K562 (cell line): ENCODE data around the gene GFOD1. TPM values are rescaled to one million over a fixed set of nuclear protein-coding genes. Genes with fewer than 3 reads are reported as not detected.

Source experiments
- CC2D1A ChIP-seq: fragments of 450-650 bp; IDR thresholded peaks from 2 replicates; pipeline ENCODE4 v1.6.1; 2017; ENCODE audit warnings: mild to moderate bottlenecking
- ELF2 ChIP-seq: fragments of 250-450 bp; sonication (Bioruptor Pico); IDR thresholded peaks from 2 replicates; pipeline ENCODE4 v1.5.0; 2021; ENCODE audit warnings: mild to moderate bottlenecking
- HDGF ChIP-seq: fragments of 450-650 bp; IDR thresholded peaks from 2 replicates; pipeline ENCODE4 v1.6.1; 2016
- HNRNPUL1 ChIP-seq: fragments of 200-400 bp; formaldehyde crosslinking; IDR thresholded peaks from 2 replicates; pipeline ENCODE4 v1.6.1; 2017; ENCODE audit warnings: low read length
- HSF4 ChIP-seq: fragments of 250-450 bp; sonication (Bioruptor Pico); IDR thresholded peaks from 2 replicates; pipeline ENCODE4 v2.1.2; 2022; ENCODE audit warnings: mild to moderate bottlenecking, moderate library complexity, borderline replicate concordance
- MECOM ChIP-seq: fragments of 250-450 bp; sonication (Bioruptor Pico); IDR thresholded peaks from 2 replicates; pipeline ENCODE4 v1.8.0; 2022; ENCODE audit warnings: inconsistent platforms
- MEF2A ChIP-seq: IDR thresholded peaks from 2 replicates; pipeline ENCODE4 v1.6.1; 2011; ENCODE audit warnings: low read depth, mild to moderate bottlenecking, low read length, moderate library complexity; ENCODE audit not compliant: control insufficient read depth
- POLR2AphosphoS2 ChIP-seq: IDR thresholded peaks from 2 replicates; pipeline ENCODE4 v1.6.1; 2012; ENCODE audit warnings: low read length, improper control_type of control experiment
- POLR3A ChIP-seq: IDR thresholded peaks from 2 replicates; pipeline ENCODE4 v1.6.1; 2011; ENCODE audit warnings: borderline replicate concordance, mild to moderate bottlenecking, moderate library complexity; ENCODE audit not compliant: insufficient read length, insufficient read depth; ENCODE audit errors: extremely low read depth
- SMARCA5 ChIP-seq: fragments of 450-650 bp; IDR thresholded peaks from 2 replicates; pipeline ENCODE4 v1.6.1; 2016
- TAL1 ChIP-seq: fragments of 450-650 bp; IDR thresholded peaks from 2 replicates; pipeline ENCODE4 v1.6.1; 2016; ENCODE audit warnings: mild to moderate bottlenecking
- UBTF ChIP-seq, 2 experiments: IDR thresholded peaks; 2 replicates each; pipeline ENCODE4 v1.6.1; 2012; ENCODE audit warnings: improper control_type of control experiment in 2 of 2, low read depth in 2 of 2, low read length in 2 of 2, borderline replicate concordance in 1 of 2
- WHSC1 ChIP-seq: IDR thresholded peaks from one replicate; pipeline ENCODE4 v1.6.1; 2012; ENCODE audit warnings: low read length, control low read depth, inconsistent platforms
- ZBTB49 ChIP-seq: sonication (generic); formaldehyde crosslinking; IDR thresholded peaks from 2 replicates; pipeline ENCODE4 v1.8.0; 2022; ENCODE audit warnings: missing genetic modification reagents, mild to moderate bottlenecking, borderline replicate concordance
- ZFPM2 ChIP-seq: fragments of 250-450 bp; sonication (Bioruptor Pico); IDR thresholded peaks from 2 replicates; pipeline ENCODE4 v1.5.1; 2022; ENCODE audit warnings: mild to moderate bottlenecking
- ZKSCAN1 ChIP-seq: fragments of 150-350 bp; IDR thresholded peaks from 2 replicates; pipeline ENCODE4 v1.6.1; 2016; ENCODE audit warnings: low read depth, low read length
- ZNF24 ChIP-seq: fragments of 450-650 bp; IDR thresholded peaks from 2 replicates; pipeline ENCODE4 v1.6.1; 2016
- ZNF274 ChIP-seq: IDR thresholded peaks from 2 replicates; pipeline ENCODE4 v1.6.1; 2011; ENCODE audit warnings: low read depth, mild to moderate bottlenecking, low read length, moderate library complexity, borderline replicate concordance
- ZNF512 ChIP-seq: IDR thresholded peaks from 2 replicates; pipeline ENCODE4 v1.6.1; 2016; ENCODE audit warnings: missing genetic modification characterization, missing compliant biosample characterization
- ZNF639 ChIP-seq, 2 experiments: fragments of 200-800 bp in 1 of 2; sonication (Bioruptor generic) in 1 of 2; sonication (generic) in 1 of 2; formaldehyde crosslinking in 1 of 2; IDR thresholded peaks in 1 of 2; conservative IDR thresholded peaks in 1 of 2; 2 replicates each; pipeline versions ENCODE4 v1.5.0 to v1.6.1; 2016 to 2020; ENCODE audit warnings: missing compliant biosample characterization in 1 of 2, missing genetic modification characterization in 1 of 2, missing genetic modification reagents in 1 of 2
- ZNF77 ChIP-seq: fragments of 250-450 bp; sonication (Bioruptor Pico); IDR thresholded peaks from 2 replicates; pipeline ENCODE4 v1.5.0; 2020
- ZSCAN29 ChIP-seq: fragments of 450-650 bp; IDR thresholded peaks from 2 replicates; pipeline ENCODE4 v1.6.1; 2017
- polyA plus RNA-seq, 8 experiments: library from polyadenylated mRNA; depleted of rRNA in 4 of 8; stranded (reverse) in 5 of 8; unstranded in 3 of 8; fragments of >200 nt; fragmentation: Nextera tagmentation in 2 of 8; fragmentation: Illumina TruSeq in 1 of 8; extraction: Ambion mirVana in 2 of 8; extraction: Trizol in 1 of 8; gene quantifications; 2 replicates each; pipeline versions ENCODE4 v1.2.1 to v1.2.3, GENCODE V29; 2011 to 2014; ENCODE audit warnings: inconsistent platforms in 1 of 8, missing spikeins in 1 of 8
- total RNA-seq, 7 experiments: library from RNA; depleted of rRNA in 6 of 7; stranded (reverse); fragments of >200 nt in 6 of 7; fragmentation: Illumina TruSeq in 2 of 7; extraction: Trizol in 2 of 7; gene quantifications; 2 replicates each; pipeline versions ENCODE4 v1.2.1 to v1.2.3, GENCODE V29; 2011 to 2021; ENCODE audit warnings: low replicate concordance in 1 of 7

The GFOD1 gene
- total and polyA plus RNA-seq, 9 of the 15 experiments (the other 6 are each of a cell fraction or from before 2014, with no cell fraction given), result 3.8 to 12.0 (median 8.2) TPM

GRCh38 chr6:13355043-13355945 lies 132.1 kb downstream of the GFOD1 start (continued):
- TF ChIP-seq ZBTB49 (no peak), ZKSCAN1 (no peak), ZNF77 (CRISPR knock-in tag) (no peak), MECOM (CRISPR knock-in tag) (no peak), POLR2AphosphoS2 (no peak), ZFPM2 (no peak), WHSC1 (no peak), ZNF639 (CRISPR knock-in tag; conservative IDR thresholded peaks at IDR 0.05 in 1 of 2, IDR thresholded peaks at IDR 0.05 in 1 of 2) (peak in 1 of 2 experiments; percentile 59; a peak in 1 of 4 replicates), ZSCAN29 (no peak), ZNF274 (no peak), HNRNPUL1 (no peak), HSF4 (no peak), MEF2A (peak; percentile 97), UBTF (IDR thresholded peaks at IDR 0.05; ENCODE audit: borderline replicate concordance in 1 of 2, low read depth in 2 of 2, low read length in 2 of 2) (no peak), ZNF24 (no peak), TAL1 (peak; percentile 83), POLR3A (no peak), SMARCA5 (no peak), ELF2 (CRISPR knock-in tag) (no peak), CC2D1A (no peak), HDGF (no peak), ZNF512 (no peak)
